ENCODE data around the gene LAMTOR2. TPM values are rescaled to one million over a fixed set of nuclear protein-coding genes. Genes with fewer than 3 reads are reported as not detected.

Gene LAMTOR2
- total and polyA plus RNA-seq, 9 of the 15 experiments (the other 6 are each of a cell fraction or from before 2014, with no cell fraction given): 39.0 to 161 (median 74.6) TPM

DNA sequence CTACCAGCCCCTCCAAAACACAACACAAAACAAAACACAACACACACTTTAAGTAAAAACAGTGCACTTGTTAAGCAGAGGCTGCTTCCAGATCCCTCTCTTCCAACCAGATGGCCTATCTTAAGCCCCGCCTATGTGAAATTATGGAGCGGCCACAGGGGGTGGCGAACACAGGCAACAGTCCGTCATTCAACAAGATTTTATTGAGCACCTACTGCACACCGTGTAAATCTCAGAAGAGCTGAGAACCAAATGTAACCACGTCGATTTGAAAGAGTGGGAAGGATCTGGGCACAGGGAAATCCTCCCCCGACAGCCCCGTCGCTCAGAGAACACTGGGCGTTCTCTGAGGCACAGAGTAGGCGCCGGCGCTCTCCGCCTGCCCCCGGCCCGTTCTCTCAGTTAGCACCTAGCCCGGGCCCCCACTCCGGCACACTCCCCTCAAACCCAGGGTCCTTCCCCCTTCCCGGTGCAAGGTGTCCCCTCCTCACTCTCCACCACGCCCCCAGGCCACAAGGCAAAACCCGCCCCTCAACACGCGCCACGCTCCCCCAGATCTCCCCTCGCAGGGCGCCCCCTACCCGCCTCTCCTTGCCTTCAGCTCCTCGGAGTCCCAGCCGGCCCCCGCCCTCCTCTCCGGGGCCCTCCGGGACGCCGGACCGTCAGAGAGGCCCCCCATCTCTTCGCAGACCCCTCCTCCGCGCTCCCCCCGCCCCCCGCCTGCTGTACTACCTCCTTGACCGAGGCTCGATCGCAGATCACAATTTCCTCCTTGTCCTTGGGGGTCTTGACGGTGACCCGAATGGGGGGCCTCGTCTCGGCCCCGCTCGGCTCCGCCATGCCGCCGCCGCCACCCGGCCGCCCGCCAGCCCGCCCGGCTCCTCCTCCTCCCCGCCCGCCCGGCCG is 1.5 kb upstream of the LAMTOR2 start (continued):
- TF ChIP-seq ZNF143 (CRISPR knock-in tag; IDR thresholded peaks at IDR 0.05) (0 out of 2 replicates have a peak, but pooled peaks have one; percentile 19), MEF2D (tag; conservative IDR thresholded peaks at IDR 0.05; ENCODE audit: low read depth) (no peak), XRCC5 (IDR thresholded peaks at IDR 0.05; ENCODE audit: low read depth, low read length) (peak; percentile 74; the same call in 1 of the 2 replicates), KLF1 (tag; IDR thresholded peaks at IDR 0.05) (no peak), BACH1 (tag; IDR thresholded peaks at IDR 0.05) (no peak), ARID1B (IDR thresholded peaks at IDR 0.05) (peak; percentile 37; the same call in 1 of the 2 replicates), ZKSCAN1 (IDR thresholded peaks at IDR 0.05; ENCODE audit: low read depth, low read length) (no peak), NCOA6 (IDR thresholded peaks at IDR 0.05) (no peak), IRF2 (CRISPR knock-in tag; IDR thresholded peaks at IDR 0.05) (no peak), MCM5 (IDR thresholded peaks at IDR 0.05; ENCODE audit: low read depth) (no peak), POLR2AphosphoS5 (IDR thresholded peaks at IDR 0.05; ENCODE audit: control insufficient read depth, insufficient read depth, low read depth, low read length) (0 out of 2 replicates have a peak, but pooled peaks have one; percentile 20), RAD21 (CRISPR knock-in tag; conservative IDR thresholded peaks at IDR 0.05 in 1 of 2, IDR thresholded peaks at IDR 0.05 in 1 of 2) (no peak), BCLAF1 (IDR thresholded peaks at IDR 0.05; ENCODE audit: borderline replicate concordance in 1 of 2, control insufficient read depth in 1 of 2, low read depth in 2 of 2, low read length in 1 of 2) (0 out of 4 replicates have a peak, but pooled peaks of 1 of the 2 experiments have one; percentile 51), ZBTB7A (IDR thresholded peaks at IDR 0.05; ENCODE audit: borderline replicate concordance, control insufficient read depth, low read depth, low read length) (peak; percentile 81; the same call in 1 of the 2 replicates), RERE (CRISPR knock-in tag; IDR thresholded peaks at IDR 0.05; ENCODE audit: borderline replicate concordance) (no peak)
- TF ChIP-seq, protein P1, sequence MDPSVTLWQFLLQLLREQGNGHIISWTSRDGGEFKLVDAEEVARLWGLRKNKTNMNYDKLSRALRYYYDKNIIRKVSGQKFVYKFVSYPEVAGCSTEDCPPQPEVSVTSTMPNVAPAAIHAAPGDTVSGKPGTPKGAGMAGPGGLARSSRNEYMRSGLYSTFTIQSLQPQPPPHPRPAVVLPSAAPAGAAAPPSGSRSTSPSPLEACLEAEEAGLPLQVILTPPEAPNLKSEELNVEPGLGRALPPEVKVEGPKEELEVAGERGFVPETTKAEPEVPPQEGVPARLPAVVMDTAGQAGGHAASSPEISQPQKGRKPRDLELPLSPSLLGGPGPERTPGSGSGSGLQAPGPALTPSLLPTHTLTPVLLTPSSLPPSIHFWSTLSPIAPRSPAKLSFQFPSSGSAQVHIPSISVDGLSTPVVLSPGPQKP (CRISPR knock-in tag; IDR thresholded peaks at IDR 0.05): no peak
